Posterior cingulate gyrus (tissue), 11 donors: Measurements from ENCODE around the gene RNF214.

Experiments
- DNase-seq, 10 donors: peaks; one replicate each; pipeline versions ENCODE4 v3.0.0 to v3.0.0-alpha.2; 2020 to 2021; ENCODE audit warnings: mixed read lengths in 3 of 10
- intact Hi-C: fragments of 100-400 bp; cut with DNase I; formaldehyde crosslinking; loops from one replicate; pipeline ENCODE4 v1.15.1; 2023

The RNF214 gene

GRCh38 chr11:117333917-117334316 lies 101.4 kb downstream of the RNF214 start:
- DNase-seq = no peak

GRCh38 chr11:117334896-117335295 lies 102.4 kb downstream of the RNF214 start:
- no peak for DNase-seq
- intact Hi-C loops = no loop called here

More at GRCh38 chr11:117333917-117334316, 101.4 kb downstream of the RNF214 start:
- intact Hi-C loops = no loop called here

- DNase-seq = no peak
- intact Hi-C loops = no loop called here
These were observed 102.9 kb downstream of the RNF214 start for GRCh38 chr11:117335399-117335798.
